GM23338 (cell line): Measurements from ENCODE around the gene TTC38. TPM values are rescaled to one million over a fixed set of nuclear protein-coding genes. Genes with fewer than 3 reads are reported as not detected.

Experiments used
- ATAC-seq: fragments of 200-7000 bp; cut with Tn5 transposase; 3 replicates; pipeline ENCODE4 v1.9.1; 2020
- DNase-seq: peaks from one replicate; pipeline ENCODE4 v3.0.0-alpha.2; 2015; ENCODE audit warnings: low spot score
- H2AFZ ChIP-seq: fragments of 200-600 bp; sonication (generic); 2 replicates; pipeline ENCODE4 v1.8.0; 2016; ENCODE audit warnings: antibody characterized with exemption, mild to moderate bottlenecking, moderate library complexity
- H3F3A ChIP-seq: fragments of 200-600 bp; sonication (generic); replicated peaks from 2 replicates; pipeline ENCODE4 v1.8.0; 2017; ENCODE audit warnings: antibody characterized with exemption, mixed run types, low read depth
- H3K27ac ChIP-seq: fragments of 200-600 bp; sonication (generic); 2 replicates; pipeline ENCODE4 v1.6.1; 2016; ENCODE audit warnings: low read depth
- H3K27me3 ChIP-seq: fragments of 200-600 bp; sonication (generic); 2 replicates; pipeline ENCODE4 v1.8.0; 2016; ENCODE audit warnings: mild to moderate bottlenecking, mixed run types, moderate library complexity; ENCODE audit not compliant: insufficient read depth
- H3K36me3 ChIP-seq: fragments of 200-600 bp; sonication (generic); 2 replicates; pipeline ENCODE4 v1.8.0; 2016; ENCODE audit warnings: mild to moderate bottlenecking; ENCODE audit not compliant: insufficient read depth
- H3K4me1 ChIP-seq: fragments of 200-600 bp; sonication (generic); 2 replicates; pipeline ENCODE4 v1.8.0; 2016; ENCODE audit warnings: mild to moderate bottlenecking, moderate library complexity; ENCODE audit not compliant: insufficient read depth
- H3K4me2 ChIP-seq: fragments of 200-600 bp; sonication (generic); 2 replicates; pipeline ENCODE4 v1.7.1; 2017; ENCODE audit warnings: mixed run types
- H3K4me3 ChIP-seq: fragments of 200-600 bp; sonication (generic); 2 replicates; pipeline ENCODE4 v1.6.1; 2016; ENCODE audit warnings: mixed run types
- H3K79me2 ChIP-seq: fragments of 200-600 bp; sonication (generic); replicated peaks from 2 replicates; pipeline ENCODE4 v1.8.0; 2017; ENCODE audit warnings: mild to moderate bottlenecking; ENCODE audit not compliant: insufficient read depth
- H3K9me2 ChIP-seq: fragments of 200-600 bp; sonication (generic); 2 replicates; pipeline ENCODE4 v1.8.0; 2017; ENCODE audit not compliant: insufficient read depth
- H4K20me1 ChIP-seq: fragments of 200-600 bp; sonication (generic); replicated peaks from 2 replicates; pipeline ENCODE4 v1.8.0; 2017; ENCODE audit warnings: mild to moderate bottlenecking; ENCODE audit not compliant: insufficient read depth
- H3K27ac Mint-ChIP-seq: 2 replicates; pipeline ENCODE4 v1.8.0; 2020; ENCODE audit warnings: inconsistent platforms, mild to moderate bottlenecking, moderate library complexity, mixed read lengths
- H3K27me3 Mint-ChIP-seq: 3 replicates; pipeline ENCODE4 v1.8.0; 2022; ENCODE audit warnings: low read depth, mild to moderate bottlenecking, moderate library complexity, mixed read lengths, inconsistent platforms; ENCODE audit not compliant: insufficient read depth, poor library complexity
- H3K36me3 Mint-ChIP-seq: 3 replicates; pipeline ENCODE4 v1.8.0; 2021; ENCODE audit warnings: low read depth, mild to moderate bottlenecking, inconsistent platforms, moderate library complexity, mixed read lengths
- H3K4me1 Mint-ChIP-seq: 3 replicates; pipeline ENCODE4 v1.8.0; 2020; ENCODE audit warnings: mild to moderate bottlenecking, inconsistent platforms, mixed read lengths
- H3K4me3 Mint-ChIP-seq: 3 replicates; pipeline ENCODE4 v1.8.0; 2021; ENCODE audit warnings: moderate library complexity, mild to moderate bottlenecking, inconsistent platforms, mixed read lengths
- H3K9me3 Mint-ChIP-seq: 3 replicates; pipeline ENCODE4 v1.8.0; 2020; ENCODE audit warnings: moderate library complexity, mild to moderate bottlenecking, inconsistent platforms, mixed read lengths
- CREB1 ChIP-seq: fragments of 250-450 bp; sonication (Bioruptor Pico); IDR thresholded peaks from 2 replicates; pipeline ENCODE4 v1.5.0; 2020; ENCODE audit warnings: low read depth, mild to moderate bottlenecking, moderate library complexity
- CTCF ChIP-seq, 2 experiments: fragments of 200-600 bp in 1 of 2; sonication (generic) in 1 of 2; conservative IDR thresholded peaks; 2 replicates each; pipeline versions ENCODE4 v1.5.1 to v1.6.1; 2016 to 2017; ENCODE audit warnings: antibody characterized with exemption in 2 of 2, low read depth in 2 of 2, mild to moderate bottlenecking in 2 of 2, moderate library complexity in 1 of 2
- ETS1 ChIP-seq: IDR thresholded peaks from 2 replicates; pipeline ENCODE4 v1.6.1; 2016; ENCODE audit warnings: antibody characterized with exemption
- EZH2 ChIP-seq: fragments of 200-600 bp; sonication (generic); IDR thresholded peaks from one replicate; pipeline ENCODE4 v1.8.0; 2017; ENCODE audit warnings: antibody characterized with exemption, mild to moderate bottlenecking, low read depth; ENCODE audit not compliant: unreplicated experiment
- EZH2phosphoT487 ChIP-seq: fragments of 200-600 bp; sonication (generic); IDR thresholded peaks from one replicate; pipeline ENCODE4 v1.8.1; 2018; ENCODE audit warnings: antibody characterized with exemption; ENCODE audit not compliant: unreplicated experiment
- JUNB ChIP-seq: IDR thresholded peaks from one replicate; pipeline ENCODE4 v1.6.1; 2016; ENCODE audit warnings: antibody characterized with exemption; ENCODE audit not compliant: unreplicated experiment
- NANOG ChIP-seq: IDR thresholded peaks from 2 replicates; pipeline ENCODE4 v1.6.1; 2016; ENCODE audit warnings: antibody characterized with exemption, borderline replicate concordance
- POLR2AphosphoS5 ChIP-seq: IDR thresholded peaks from 2 replicates; pipeline ENCODE4 v1.6.1; 2016; ENCODE audit warnings: antibody characterized with exemption, low read depth
- REST ChIP-seq: IDR thresholded peaks from one replicate; pipeline ENCODE4 v1.6.1; 2018; ENCODE audit warnings: antibody characterized with exemption; ENCODE audit not compliant: unreplicated experiment
- STAT1 ChIP-seq: IDR thresholded peaks from one replicate; pipeline ENCODE4 v1.6.1; 2016; ENCODE audit warnings: antibody characterized with exemption; ENCODE audit not compliant: unreplicated experiment
- ZNF114 ChIP-seq: fragments of 250-450 bp; sonication (Bioruptor Pico); IDR thresholded peaks from 2 replicates; pipeline ENCODE4 v1.5.0; 2020; ENCODE audit warnings: mild to moderate bottlenecking, moderate library complexity
- ZNF331 ChIP-seq: fragments of 250-450 bp; sonication (Bioruptor Pico); IDR thresholded peaks from 2 replicates; pipeline ENCODE4 v1.5.0; 2020; ENCODE audit warnings: low read depth, mild to moderate bottlenecking, moderate library complexity
- ZNF462 ChIP-seq: fragments of 250-450 bp; sonication (Bioruptor Pico); IDR thresholded peaks from 2 replicates; pipeline ENCODE4 v1.5.0; 2020; ENCODE audit warnings: mild to moderate bottlenecking, moderate library complexity
- polyA plus RNA-seq: library from polyadenylated mRNA; unstranded; fragments of >200 nt; fragmentation: Nextera tagmentation; extraction: Ambion mirVana; gene quantifications from 2 replicates; pipeline ENCODE4 v1.2.1, GENCODE V29; 2016
- total RNA-seq: library from RNA; depleted of rRNA; stranded (reverse); fragments of >200 nt; shearing (Covaris generic); gene quantifications from 2 replicates; pipeline ENCODE4 v1.2.3, GENCODE V29; 2014

The TTC38 gene
- total and polyA plus RNA-seq, 2 experiments from 2014 or later: 11.8 to 46.6 TPM

- TF ChIP-seq STAT1: no peak
- no peak for TF ChIP-seq POLR2AphosphoS5
- TF ChIP-seq JUNB: no peak
- TF ChIP-seq ETS1: no peak
- no peak for TF ChIP-seq ZNF331 (CRISPR knock-in tag)
- TF ChIP-seq ZNF462: no peak
- no peak for TF ChIP-seq EZH2phosphoT487
- no peak for TF ChIP-seq NANOG
- TF ChIP-seq EZH2: no peak
- TF ChIP-seq ZNF114: no peak
- no peak for TF ChIP-seq CREB1
- TF ChIP-seq REST: no peak
- TF ChIP-seq CTCF (conservative IDR thresholded peaks at IDR 0.05; ENCODE audit: low read depth in 2 of 2): no peak
- Mint-ChIP-seq H3K27me3 (no peaks in the 10 kb centered on the region), H3K4me3 (no peak overlapping the region), H3K9me3 (no peaks in the 10 kb centered on the region), H3K27ac (no peak overlapping the region), H3K4me1 (peaks cover 4% of the 10 kb centered on the region), H3K36me3 (peaks cover 40% of the 10 kb centered on the region)
- Histone ChIP-seq H3K36me3 (no peaks in the 10 kb centered on the region; the same call in 1 of the 2 replicates), H2AFZ (no peak overlapping the region), H3K4me3 (no peak overlapping the region), H3K9me2 (no peaks in the 10 kb centered on the region), H3K4me1 (no peaks in the 10 kb centered on the region), H3K27me3 (no peaks in the 10 kb centered on the region), H3F3A (no peaks in the 10 kb centered on the region), H3K27ac (no peak overlapping the region; the same call in 1 of the 2 replicates), H3K4me2 (no peak overlapping the region), H3K79me2 (peaks cover 80% of the 10 kb centered on the region), H4K20me1 (peaks cover 19% of the 10 kb centered on the region; the same call in 1 of the 2 replicates)
- DNase-seq (no peak), ATAC-seq (no peak)
Measured at GRCh38 chr22:46303347-46303965, 35.6 kb downstream of the TTC38 start.
